ENCODE data around the gene STRADA.

STRADA gene

DNA sequence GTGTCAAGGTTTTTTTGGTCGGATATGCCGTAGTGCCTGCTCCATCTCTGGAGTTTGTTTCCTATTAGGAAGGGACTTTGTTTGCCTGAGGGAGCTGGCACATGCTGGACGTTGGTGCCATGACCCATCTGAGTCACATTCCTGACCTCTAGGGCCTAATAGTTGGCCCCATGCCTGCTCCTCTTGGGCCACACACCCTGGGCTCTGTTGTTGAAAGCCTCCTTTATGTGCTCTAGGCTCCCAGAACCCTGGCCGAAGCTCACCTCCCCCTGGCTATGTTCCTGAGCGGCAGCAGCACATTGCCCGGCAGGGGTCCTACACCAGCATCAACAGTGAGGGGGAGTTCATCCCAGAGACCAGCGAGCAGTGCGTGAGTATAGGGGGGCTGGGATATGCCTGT lies 60.1 kb downstream of the STRADA start:
- no peak for DNase-seq

DNA sequence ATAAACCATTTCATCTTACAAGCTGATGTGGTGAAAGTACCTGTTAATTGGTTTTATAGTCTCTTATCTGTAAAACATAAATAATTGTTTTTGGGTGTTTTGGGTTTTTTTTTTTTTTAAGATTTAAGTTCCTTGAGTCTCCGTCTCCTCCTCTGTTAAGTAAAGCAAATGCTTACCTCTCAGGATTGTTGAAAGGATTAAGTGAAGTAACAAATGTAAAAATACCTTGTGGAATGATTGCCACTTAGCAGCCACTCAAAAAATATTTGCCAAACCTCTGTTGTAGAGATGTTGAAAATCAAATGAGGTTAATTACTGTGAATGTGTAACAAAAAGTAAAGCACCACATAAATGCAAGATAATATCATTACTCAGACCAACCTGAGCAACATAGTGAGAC lies 60.9 kb downstream of the STRADA start:
- DNase-seq = no peak

DNA sequence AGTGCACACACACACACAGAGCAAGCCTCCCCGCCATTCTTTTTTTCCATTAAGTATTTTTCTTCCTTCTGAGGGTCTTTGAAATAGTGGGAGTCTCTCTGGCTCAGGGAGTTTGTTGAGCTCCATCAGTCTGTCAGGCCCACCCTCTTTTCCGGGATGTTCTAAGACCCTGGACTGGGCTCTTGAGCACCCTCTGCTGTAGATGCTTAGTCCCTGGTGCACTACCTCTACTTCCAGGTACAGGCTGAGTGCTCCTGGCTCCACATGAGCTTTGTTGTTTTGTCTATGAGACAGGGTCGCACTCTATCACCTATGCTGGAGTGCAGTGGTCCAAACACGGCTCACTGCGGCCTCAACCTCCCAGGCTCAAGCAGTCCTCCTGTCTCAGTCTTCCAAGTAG lies 62.4 kb downstream of the STRADA start:
- no peak for DNase-seq

DNA sequence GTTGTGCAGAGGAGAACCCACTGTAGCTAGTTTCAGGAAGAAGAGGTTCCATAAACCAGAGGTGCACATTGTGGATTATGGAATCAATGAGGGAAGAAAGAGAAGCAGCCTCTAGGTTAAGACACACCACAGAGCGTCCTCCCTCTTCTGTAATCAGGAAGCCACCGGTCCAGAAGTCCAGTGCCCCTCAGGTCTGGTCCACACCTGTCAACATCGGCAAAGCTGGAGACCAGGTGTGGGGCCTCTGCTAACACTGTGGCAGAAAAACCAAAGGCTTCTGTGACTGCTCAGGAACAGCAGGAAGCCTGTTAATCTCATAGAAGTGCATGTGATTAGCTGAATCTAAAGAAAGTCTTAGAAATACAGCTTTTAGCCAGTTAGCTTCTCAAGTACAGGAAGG lies 65.0 kb downstream of the STRADA start:
- DNase-seq = no peak

DNA sequence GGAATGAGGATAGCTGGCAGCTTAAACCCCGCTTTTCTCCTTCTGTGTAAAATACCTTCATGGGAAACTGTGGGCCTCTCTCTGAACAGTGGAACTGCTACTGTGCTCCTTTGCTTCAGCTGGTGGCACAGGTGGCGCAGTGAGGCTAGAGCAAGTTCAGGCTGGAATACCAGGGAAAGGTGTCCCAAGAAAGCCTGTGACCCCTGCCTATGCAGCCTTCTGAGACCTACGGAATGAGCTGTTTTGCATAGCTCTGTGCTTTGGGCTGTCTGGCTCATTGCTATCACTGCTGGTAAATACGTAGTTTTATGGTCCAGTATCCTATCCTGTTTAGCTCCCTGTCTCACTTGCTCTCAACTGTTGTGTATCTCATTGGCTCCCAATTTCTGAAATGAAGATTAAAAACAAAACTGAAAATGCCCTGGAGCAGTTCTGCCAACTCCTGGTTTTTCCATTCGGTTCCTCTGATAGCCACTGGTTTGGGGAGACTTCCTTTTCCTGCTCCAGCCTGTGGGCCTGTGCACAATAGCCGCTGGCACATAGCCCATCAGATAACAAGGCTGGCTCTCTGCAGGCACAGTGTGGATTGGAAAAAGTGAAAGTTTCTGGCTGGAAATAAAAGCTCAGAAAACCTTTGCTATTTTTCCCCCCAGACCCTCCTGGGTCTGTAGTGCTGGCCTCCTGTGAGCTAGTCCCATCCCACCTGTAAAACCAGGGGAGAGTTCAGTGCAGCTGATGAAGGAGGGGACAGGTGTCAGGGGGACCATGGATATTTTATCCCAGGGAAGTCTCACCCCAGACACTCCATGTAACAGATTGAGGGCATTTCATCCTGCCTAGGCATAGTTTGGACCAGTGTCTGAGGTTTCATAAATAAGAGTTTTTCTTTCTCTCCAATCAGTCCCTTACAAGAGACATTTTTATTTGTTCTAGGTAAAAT lies 65.7 kb downstream of the STRADA start:
- DNase-seq = peak; percentile 15

DNA sequence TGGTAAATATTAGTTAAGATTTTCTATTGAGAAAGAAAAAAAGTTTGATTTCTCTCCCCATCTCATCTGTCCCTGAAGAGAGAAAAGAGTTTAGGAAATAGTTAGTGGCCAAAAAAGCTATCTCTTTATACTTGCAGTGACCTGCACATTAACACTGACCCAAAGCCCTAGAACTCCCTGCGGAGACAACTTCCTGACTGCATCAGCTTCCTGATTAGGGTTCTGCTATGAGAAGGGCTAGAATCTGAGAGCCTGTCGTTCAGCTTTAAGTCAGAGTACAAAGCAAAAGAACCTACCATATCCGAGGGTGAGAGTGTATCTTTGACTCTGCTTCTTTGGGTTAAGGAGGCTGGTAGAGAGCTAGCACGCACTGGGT lies 66.4 kb downstream of the STRADA start:
- no peak for DNase-seq

DNA sequence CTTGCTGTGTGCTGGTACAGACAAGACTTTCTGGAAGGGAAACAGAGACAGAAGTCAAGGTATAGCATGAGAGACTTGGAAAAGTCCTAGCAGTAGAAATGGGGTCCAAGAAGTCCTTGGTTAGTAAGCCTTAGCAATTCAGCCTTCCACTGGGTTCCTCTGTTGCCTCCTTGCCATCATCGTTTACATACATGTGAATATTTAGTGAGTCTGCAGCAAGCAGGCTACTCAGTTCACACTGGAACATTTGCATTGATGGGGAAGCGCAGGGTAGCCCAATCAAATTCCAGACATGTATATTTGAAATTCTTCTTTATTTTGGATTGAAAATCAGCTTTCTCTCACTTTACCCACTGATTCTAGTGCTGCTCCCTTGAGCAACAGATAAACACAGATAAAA lies 68.7 kb downstream of the STRADA start:
- no peak for DNase-seq

DNA sequence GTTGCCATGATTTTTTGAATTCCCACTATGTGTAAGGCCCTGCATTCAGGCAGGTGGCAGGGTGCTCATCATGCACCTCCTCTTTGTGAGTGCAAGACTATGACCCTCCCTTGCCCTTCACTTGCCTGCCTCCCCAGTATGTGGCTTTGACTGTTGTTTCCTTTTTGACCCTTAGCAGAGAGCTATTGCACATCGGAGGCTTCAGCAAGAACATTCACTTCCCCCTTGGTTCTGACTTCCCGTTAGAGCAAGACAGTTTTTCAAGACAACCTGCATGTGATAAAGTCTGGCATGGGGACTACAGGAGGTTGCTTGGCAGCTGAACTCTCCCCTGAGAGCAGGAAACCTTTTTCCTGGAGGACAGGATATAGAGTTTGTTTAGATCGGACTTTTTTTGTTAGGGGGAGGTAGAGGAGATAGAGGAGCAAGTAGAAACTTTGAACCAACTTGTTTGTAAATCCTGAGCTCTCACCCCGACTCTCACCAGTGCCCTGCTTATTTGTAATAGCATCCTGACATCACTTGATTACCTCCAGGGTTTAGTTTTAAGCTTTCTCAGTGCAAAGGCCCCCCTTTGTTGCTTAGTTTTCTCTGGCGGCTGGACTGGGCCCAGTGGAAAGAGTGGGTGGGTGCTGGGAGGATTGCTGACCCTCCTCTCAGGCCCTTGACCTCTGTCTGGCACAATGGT lies 75.9 kb downstream of the STRADA start:
- DNase-seq = no peak

DNA sequence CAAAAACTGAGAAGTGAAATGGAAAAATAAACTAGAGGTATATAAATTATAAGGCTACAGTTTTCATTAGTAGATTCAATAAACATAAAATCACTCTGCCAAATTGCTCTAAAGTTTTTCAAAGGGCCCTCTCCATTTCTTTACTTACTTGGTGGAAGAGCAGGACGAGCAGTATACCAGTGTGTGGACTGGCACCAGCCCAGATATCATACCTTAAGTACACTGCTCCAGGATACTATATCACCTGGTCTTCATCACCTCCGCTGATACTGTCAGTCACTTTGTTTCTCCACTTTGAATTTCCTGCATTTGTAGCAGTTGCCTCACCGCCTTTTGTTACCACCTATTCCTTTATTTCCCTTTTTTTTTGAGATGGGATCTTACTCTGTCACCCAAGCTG lies 81.7 kb downstream of the STRADA start:
- no peak for DNase-seq

DNA sequence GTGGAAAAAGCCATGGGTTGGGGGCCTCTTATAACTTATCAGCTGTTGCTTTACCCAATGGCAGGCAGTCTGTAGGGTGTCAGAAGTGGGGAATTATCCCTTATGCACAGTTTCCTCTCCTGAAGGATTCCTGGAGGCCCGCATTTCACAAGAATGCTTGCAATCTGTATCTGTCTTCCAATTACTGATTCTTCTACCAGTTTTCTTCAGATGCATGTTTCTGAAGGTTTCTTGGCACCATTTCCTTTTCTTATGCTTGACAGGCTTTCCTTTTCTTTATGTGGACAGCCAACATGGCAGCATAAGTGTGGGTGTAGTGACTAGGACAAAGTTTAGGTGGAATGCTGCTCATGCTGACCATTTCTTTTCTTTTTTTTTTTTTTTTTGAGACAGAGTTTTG lies 83.2 kb downstream of the STRADA start:
- no peak for DNase-seq

DNA sequence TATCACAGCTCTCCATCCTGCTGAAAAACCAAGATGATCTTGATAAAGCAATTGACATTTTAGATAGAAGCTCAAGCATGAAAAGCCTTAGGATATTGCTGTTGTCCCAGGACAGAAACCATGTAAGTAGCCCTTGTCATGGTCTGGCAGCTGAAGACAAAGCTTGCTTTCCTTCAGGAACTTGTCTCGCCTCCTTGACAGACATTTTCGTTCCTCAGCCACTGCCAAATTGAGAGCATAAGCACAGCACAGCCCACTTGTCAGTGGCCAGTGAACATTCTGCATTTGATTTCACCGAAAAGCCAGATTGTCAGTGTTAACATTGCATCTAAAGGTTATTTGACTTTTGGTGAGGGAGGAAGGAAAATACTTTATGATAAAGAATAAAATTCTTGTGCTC lies 83.8 kb downstream of the STRADA start:
- no peak for DNase-seq

DNA sequence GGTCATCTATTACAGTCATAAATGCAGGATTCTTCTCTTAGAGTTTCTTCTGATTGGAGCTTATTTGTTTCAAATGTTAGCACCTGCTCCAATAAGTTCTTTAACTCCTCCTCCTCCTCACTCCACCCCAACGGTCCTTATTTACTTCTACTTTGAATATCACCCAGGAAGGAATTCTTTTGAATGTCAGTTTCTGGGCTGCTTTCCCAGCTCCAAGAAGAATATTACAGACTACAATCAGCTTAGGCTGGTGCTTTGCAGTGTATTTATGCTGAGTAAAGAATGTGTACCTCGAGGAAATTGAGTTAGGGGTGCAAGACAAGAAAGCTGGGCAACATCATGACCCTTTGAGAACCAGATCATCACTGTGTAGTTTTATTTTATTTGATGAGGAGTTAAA lies 88.5 kb downstream of the STRADA start:
- DNase-seq = no peak

Data from eye (tissue), 1 donor.